SK-N-MC (cell line): ENCODE data around the gene LATS2.

ENCODE experiments used
- EZH2 ChIP-seq: fragments of 200-600 bp; sonication (generic); IDR thresholded peaks from one replicate; pipeline ENCODE4 v1.6.1; 2017; ENCODE audit warnings: antibody characterized with exemption
- FOXP2 ChIP-seq: optimal IDR thresholded peaks from 2 replicates; pipeline ENCODE3; 2011; ENCODE audit warnings: mild to moderate bottlenecking, moderate library complexity; ENCODE audit not compliant: insufficient read depth; ENCODE audit errors: extremely low read length, control extremely low read depth
- POLR2AphosphoS5 ChIP-seq: IDR thresholded peaks from 2 replicates; pipeline ENCODE4 v1.6.1; 2012; ENCODE audit warnings: mild to moderate bottlenecking, low read depth, low read length, borderline replicate concordance

- no peak for TF ChIP-seq POLR2AphosphoS5
- TF ChIP-seq EZH2 = no peak
- TF ChIP-seq FOXP2 = no peak
These were observed 26.7 kb downstream of the LATS2 start for GRCh38 chr13:21034603-21035191.
